ENCODE measurements around the gene TMEM38B.

GRCh38 chr9:105672711-105673234, 21.6 kb upstream of the TMEM38B start:
- TF ChIP-seq, protein P1, sequence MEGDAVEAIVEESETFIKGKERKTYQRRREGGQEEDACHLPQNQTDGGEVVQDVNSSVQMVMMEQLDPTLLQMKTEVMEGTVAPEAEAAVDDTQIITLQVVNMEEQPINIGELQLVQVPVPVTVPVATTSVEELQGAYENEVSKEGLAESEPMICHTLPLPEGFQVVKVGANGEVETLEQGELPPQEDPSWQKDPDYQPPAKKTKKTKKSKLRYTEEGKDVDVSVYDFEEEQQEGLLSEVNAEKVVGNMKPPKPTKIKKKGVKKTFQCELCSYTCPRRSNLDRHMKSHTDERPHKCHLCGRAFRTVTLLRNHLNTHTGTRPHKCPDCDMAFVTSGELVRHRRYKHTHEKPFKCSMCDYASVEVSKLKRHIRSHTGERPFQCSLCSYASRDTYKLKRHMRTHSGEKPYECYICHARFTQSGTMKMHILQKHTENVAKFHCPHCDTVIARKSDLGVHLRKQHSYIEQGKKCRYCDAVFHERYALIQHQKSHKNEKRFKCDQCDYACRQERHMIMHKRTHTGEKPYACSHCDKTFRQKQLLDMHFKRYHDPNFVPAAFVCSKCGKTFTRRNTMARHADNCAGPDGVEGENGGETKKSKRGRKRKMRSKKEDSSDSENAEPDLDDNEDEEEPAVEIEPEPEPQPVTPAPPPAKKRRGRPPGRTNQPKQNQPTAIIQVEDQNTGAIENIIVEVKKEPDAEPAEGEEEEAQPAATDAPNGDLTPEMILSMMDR (IDR thresholded peaks at IDR 0.05; ENCODE audit: poor library complexity, severe bottlenecking): no peak
- TF ChIP-seq, protein P2, sequence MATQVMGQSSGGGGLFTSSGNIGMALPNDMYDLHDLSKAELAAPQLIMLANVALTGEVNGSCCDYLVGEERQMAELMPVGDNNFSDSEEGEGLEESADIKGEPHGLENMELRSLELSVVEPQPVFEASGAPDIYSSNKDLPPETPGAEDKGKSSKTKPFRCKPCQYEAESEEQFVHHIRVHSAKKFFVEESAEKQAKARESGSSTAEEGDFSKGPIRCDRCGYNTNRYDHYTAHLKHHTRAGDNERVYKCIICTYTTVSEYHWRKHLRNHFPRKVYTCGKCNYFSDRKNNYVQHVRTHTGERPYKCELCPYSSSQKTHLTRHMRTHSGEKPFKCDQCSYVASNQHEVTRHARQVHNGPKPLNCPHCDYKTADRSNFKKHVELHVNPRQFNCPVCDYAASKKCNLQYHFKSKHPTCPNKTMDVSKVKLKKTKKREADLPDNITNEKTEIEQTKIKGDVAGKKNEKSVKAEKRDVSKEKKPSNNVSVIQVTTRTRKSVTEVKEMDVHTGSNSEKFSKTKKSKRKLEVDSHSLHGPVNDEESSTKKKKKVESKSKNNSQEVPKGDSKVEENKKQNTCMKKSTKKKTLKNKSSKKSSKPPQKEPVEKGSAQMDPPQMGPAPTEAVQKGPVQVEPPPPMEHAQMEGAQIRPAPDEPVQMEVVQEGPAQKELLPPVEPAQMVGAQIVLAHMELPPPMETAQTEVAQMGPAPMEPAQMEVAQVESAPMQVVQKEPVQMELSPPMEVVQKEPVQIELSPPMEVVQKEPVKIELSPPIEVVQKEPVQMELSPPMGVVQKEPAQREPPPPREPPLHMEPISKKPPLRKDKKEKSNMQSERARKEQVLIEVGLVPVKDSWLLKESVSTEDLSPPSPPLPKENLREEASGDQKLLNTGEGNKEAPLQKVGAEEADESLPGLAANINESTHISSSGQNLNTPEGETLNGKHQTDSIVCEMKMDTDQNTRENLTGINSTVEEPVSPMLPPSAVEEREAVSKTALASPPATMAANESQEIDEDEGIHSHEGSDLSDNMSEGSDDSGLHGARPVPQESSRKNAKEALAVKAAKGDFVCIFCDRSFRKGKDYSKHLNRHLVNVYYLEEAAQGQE (IDR thresholded peaks at IDR 0.05; ENCODE audit: borderline replicate concordance): no peak
- no peak for TF ChIP-seq MXI1 (conservative IDR thresholded peaks at IDR 0.05; ENCODE audit: poor library complexity, severe bottlenecking)
- no peak for TF ChIP-seq EP300 (conservative IDR thresholded peaks at IDR 0.05; ENCODE audit: poor library complexity, severe bottlenecking)
- no peak for TF ChIP-seq EZH2 (IDR thresholded peaks at IDR 0.05; ENCODE audit: borderline replicate concordance, insufficient read depth, low read length, poor library complexity, severe bottlenecking)
- no peak for TF ChIP-seq TAF1 (IDR thresholded peaks at IDR 0.05; ENCODE audit: low read depth)

Measured in neural cell (in vitro differentiated cells).